GM21367 (cell line): ENCODE data around the gene COL28A1.
"Not testable (repeated sequence)": the region's sequence is repeated elsewhere in the genome, so short reads cannot be mapped to it uniquely, and the experiment has no call there.

Source experiments
- ATAC-seq: cut with Tn5 transposase; IDR thresholded peaks from one replicate; pipeline ENCODE4 v1.9.1; 2021; ENCODE audit not compliant: unreplicated experiment

Gene COL28A1

GRCh38 chr7:7562736-7563135, 27.1 kb upstream of the COL28A1 start:
- ATAC-seq, result no peak

- not testable (repeated sequence) for ATAC-seq
Observed at GRCh38 chr7:7561591-7561990, 25.9 kb upstream of the COL28A1 start.

GRCh38 chr7:7557252-7557651, 21.6 kb upstream of the COL28A1 start:
- no peak for ATAC-seq

GRCh38 chr7:7556852-7557251, 21.2 kb upstream of the COL28A1 start:
- no peak for ATAC-seq

GRCh38 chr7:7554649-7555575, 19.2 kb upstream of the COL28A1 start:
- ATAC-seq, result no peak

GRCh38 chr7:7554021-7554432, 18.4 kb upstream of the COL28A1 start:
- ATAC-seq, result no peak

GRCh38 chr7:7553386-7553785, 17.7 kb upstream of the COL28A1 start:
- no peak for ATAC-seq

GRCh38 chr7:7552199-7552598, 16.5 kb upstream of the COL28A1 start:
- no peak for ATAC-seq

- ATAC-seq, result no peak
Observed at GRCh38 chr7:7550663-7551062, 15.0 kb upstream of the COL28A1 start.

GRCh38 chr7:7548407-7548806, 12.7 kb upstream of the COL28A1 start:
- no peak for ATAC-seq

- no peak for ATAC-seq
Observed at GRCh38 chr7:7542251-7542835, 6.7 kb upstream of the COL28A1 start.

GRCh38 chr7:7539711-7540110, 4.0 kb upstream of the COL28A1 start:
- ATAC-seq, result no peak

- no peak for ATAC-seq
Observed at GRCh38 chr7:7539152-7539551, 3.5 kb upstream of the COL28A1 start.

GRCh38 chr7:7537711-7538110, 2.0 kb upstream of the COL28A1 start:
- no peak for ATAC-seq

GRCh38 chr7:7536396-7537019, 835 bp upstream of the COL28A1 start:
- no peak for ATAC-seq

GRCh38 chr7:7533831-7534430, 1.7 kb downstream of the COL28A1 start:
- no peak for ATAC-seq

- ATAC-seq, result no peak
Observed at GRCh38 chr7:7529328-7529727, 6.3 kb downstream of the COL28A1 start.

GRCh38 chr7:7527047-7527446, 8.6 kb downstream of the COL28A1 start:
- no peak for ATAC-seq

- no peak for ATAC-seq
Observed at GRCh38 chr7:7526006-7526405, 9.7 kb downstream of the COL28A1 start.

GRCh38 chr7:7524121-7524520, 11.6 kb downstream of the COL28A1 start:
- ATAC-seq, result no peak

- ATAC-seq, result no peak
Observed at GRCh38 chr7:7522421-7522820, 13.3 kb downstream of the COL28A1 start.

- ATAC-seq, result no peak
Observed at GRCh38 chr7:7521259-7521658, 14.4 kb downstream of the COL28A1 start.
